T-helper 2 cell (primary cell): Measurements from ENCODE around the gene HOXD3.

ENCODE experiments used
- DNase-seq, 5 experiments: peaks; one replicate each; pipeline versions ENCODE4 v3.0.0 to v3.0.0-alpha.2; 2012 to 2022

The HOXD3 gene

GRCh38 chr2:176162911-176163671, 6.0 kb downstream of the HOXD3 start:
- DNase-seq: no peak

DNA sequence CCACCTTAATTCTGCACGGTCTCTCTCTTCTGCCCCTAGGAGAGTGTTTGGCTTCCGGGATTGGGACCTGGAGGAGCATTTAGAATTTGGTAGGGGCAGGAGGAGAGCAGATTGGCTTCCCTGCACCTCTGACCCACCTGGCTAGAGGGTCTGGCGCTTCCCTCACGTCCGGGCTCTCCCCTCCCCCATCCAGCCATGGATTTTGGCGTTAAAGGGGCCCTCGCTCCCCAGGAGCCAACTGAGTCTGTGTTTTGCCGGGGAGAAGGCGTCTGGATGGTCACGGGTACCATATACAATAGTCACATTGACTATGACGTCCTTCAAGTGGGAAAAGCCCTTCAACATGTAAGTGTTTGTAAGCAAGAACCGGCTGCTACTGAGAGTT, 6.6 kb downstream of the HOXD3 start:
- DNase-seq: no peak

DNA sequence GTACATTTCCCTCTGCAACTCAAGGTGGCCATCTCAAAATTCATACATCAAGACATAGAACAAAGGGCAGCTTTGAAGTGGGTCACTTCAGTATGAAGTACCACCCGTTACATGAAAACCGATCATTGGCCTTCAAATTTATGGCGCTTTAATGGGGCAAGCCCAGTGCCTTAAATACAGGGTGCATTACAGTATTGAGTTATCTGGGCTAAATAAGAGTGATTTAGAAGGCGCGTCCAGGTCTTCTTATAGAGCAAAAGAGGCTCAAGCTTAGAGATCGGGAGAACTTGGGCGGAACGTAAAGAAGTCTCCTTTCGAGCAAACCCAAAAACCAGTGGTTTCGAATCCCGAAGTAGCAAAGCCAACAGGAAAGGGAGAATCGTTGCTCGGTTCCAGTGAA, 7.1 kb downstream of the HOXD3 start:
- DNase-seq: no peak

DNA sequence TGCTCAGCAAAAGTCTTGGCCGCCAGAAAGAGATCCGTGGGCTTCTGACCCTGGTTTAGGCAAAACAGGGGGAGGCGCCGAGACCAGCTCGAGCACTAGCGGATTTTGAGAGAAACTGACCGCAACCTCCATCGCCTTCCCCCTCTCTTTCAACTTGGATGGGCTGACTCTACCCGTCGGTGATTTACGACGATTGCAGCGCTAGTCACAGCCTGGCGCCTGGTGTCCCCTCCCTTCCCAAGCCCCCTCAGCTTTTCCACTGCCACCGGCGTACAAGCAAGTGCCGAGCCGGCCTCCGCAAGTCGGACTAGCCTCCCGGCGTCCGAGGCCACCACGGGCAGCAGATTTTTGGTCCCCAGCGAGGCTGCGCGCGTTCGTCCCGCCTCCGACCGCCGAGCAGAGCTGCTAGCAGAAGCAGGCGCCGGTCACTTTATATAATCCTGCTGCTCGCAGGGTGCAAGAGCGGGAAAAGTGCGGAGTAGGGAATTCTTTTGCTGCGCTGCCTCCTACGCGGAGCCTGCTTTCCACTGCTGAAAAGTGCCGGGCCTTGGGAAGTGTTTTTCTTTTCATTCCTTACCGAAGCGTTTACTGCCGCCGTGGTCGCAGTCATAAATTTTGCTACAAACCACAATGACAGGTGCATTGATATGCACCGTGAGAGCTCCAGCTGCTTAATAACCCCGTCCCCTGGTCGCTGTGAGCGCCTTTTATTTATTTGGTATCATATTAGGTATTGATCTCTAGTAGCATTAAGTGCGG, 7.7 kb downstream of the HOXD3 start:
- no peak for DNase-seq

- DNase-seq: no peak
These were observed 8.4 kb downstream of the HOXD3 start for GRCh38 chr2:176165370-176166050.

DNA sequence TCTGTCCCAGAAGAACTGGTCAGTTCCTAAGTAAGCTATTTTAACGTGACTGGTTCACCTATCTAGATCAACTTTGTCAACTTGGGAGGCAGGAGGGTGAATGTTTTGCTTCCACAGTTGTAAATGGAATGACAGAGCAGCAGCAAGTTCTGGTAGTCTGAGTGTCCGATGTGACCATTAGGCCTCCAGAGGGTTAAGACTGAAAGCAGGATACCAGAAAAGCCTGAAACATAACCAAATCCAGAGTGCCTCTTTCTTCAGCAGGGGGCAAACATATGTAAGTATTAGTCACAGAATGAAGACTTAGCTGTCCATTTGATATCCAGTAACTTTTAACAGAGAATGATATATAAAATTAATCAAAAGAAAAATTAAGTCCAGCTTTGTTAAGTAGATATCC, 9.2 kb downstream of the HOXD3 start:
- no peak for DNase-seq

- no peak for DNase-seq
These were observed 10.3 kb downstream of the HOXD3 start for GRCh38 chr2:176167398-176167797.

- no peak for DNase-seq
These were observed 12.1 kb downstream of the HOXD3 start for GRCh38 chr2:176169181-176169580.

- no peak for DNase-seq
These were observed 12.6 kb downstream of the HOXD3 start for GRCh38 chr2:176169711-176170110.

DNA sequence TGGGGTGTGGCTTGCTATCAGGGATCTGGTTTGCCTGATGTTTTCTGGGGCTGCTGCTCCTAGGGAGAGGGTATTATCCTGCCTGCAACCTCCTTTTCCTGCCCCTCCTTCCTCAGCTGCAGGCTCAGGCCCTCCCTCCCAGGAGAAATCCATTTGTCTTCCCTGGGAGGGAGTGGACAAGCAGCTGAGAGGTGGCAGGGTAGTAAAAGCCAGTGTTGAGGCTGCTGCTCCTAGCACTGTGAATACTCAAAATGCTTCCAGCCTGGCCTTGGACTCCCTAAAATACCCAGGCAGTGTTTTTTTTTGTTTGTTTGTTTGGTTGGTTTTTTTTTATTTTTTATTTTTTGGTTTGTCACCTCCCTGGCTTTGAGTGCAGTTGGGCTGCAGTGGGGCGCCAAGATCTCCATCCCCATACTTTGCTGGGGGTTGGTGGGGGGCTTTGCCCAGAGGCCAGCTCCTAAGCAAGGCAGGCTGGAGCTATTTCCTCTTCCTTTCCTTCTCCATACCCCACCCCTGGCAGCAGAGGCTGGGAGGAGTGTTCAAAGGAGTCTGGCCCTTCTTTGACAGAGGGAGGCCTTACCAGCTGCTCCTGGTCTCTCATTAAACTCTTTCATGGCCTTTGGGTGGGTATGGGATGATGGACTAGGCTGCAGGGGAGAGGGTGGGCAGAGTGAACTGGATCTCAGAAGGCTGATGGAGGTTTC, 13.6 kb downstream of the HOXD3 start:
- no peak for DNase-seq

GRCh38 chr2:176171351-176172006, 14.4 kb downstream of the HOXD3 start:
- DNase-seq: no peak

- no peak for DNase-seq
These were observed 15.1 kb downstream of the HOXD3 start for GRCh38 chr2:176172007-176172894.

GRCh38 chr2:176172895-176173566, 15.9 kb downstream of the HOXD3 start:
- no peak for DNase-seq

DNA sequence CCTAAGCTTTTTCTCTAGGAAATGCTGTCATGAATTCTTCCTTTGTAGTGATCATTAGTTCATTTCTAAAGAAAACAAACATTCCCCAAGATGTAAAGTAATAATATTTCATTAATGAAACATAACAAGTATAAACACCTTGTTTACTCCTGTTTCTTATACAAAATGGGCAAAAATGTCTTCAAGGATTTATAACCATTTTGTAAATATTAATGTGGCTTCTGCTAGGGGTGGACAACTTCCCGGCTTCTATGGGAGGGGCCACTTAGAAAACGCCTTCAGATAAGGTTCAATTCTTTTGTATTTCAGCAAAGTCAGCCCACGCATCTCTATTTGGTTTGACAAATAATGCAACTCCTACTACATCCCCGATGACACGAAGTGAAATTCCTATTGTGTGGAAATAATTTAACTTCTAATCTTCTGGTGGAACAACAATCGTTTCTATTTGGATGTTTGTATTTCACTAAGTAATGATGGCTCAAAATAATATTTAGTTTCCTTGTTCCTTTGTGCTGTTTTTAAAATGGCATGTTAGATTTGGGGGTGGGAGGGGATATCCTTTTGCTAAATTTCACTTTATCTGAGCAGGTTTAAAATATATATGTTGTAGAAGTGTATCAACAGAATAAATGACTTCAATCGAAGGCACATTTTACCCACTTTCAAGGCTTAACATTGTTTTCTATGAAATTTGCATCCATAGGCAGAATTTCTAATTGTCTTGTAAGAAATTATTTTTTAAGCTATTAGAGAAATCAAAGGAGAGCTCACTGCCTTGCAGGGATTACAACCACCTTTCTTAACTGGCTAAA, 16.7 kb downstream of the HOXD3 start:
- no peak for DNase-seq

- no peak for DNase-seq
These were observed 17.3 kb downstream of the HOXD3 start for GRCh38 chr2:176174382-176174823.

- DNase-seq: no peak
These were observed 18.0 kb downstream of the HOXD3 start for GRCh38 chr2:176174824-176175708.

GRCh38 chr2:176175709-176176607, 18.9 kb downstream of the HOXD3 start:
- DNase-seq: no peak

DNA sequence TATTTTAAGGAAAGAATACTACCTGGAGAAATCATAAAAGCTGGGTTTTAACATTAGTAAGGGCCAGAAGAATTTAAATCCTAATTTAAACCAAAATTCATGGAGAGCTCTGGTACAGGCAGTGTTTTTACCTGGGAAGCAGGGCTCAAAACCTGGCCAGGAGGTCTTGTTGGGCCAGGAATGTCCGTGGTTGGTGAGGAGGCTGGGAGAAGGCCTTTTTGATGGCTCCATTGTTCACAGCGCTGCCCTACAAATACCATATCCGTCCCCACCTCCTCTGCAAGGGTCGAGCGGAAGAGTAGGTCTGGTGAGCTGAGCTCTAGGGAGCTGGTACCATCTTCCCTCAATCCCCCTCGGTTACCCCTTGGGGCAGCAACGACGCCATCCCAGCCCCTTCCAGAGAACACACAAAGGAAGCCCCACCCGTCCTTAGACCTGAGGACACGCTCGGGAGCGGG, 20.5 kb downstream of the HOXD3 start:
- no peak for DNase-seq
